GM19239 (cell line): ENCODE measurements around the gene SRRM2.
A peak's percentile ranks its signal among the peaks of the same experiment; 100 is the strongest.
"Not testable (repeated sequence)": the region's sequence is repeated elsewhere in the genome, so short reads cannot be mapped to it uniquely, and the experiment has no call there.

Source experiments
- DNase-seq: peaks from one replicate; pipeline ENCODE4 v3.0.0; 2011; ENCODE audit warnings: low spot score; ENCODE audit not compliant: insufficient read length
- FAIRE-seq: peaks from 2 replicates; lab custom pipeline; 2011; peaks lifted over from hg19 to GRCh38; lab: Jason Lieb, UNC

The SRRM2 gene

GRCh38 chr16:2713985-2714774 is 38.3 kb upstream of the SRRM2 start:
- FAIRE-seq = no peak
- no peak for DNase-seq

- FAIRE-seq = no peak
These were observed 37.4 kb upstream of the SRRM2 start for GRCh38 chr16:2715064-2715463.

GRCh38 chr16:2715519-2715918 is 36.9 kb upstream of the SRRM2 start:
- DNase-seq (peak; percentile 74), FAIRE-seq (no peak)

More at GRCh38 chr16:2715064-2715463, 37.4 kb upstream of the SRRM2 start:
- no peak for DNase-seq

- FAIRE-seq (no peak), DNase-seq (no peak)
These were observed 36.2 kb upstream of the SRRM2 start for GRCh38 chr16:2715966-2716885.

GRCh38 chr16:2716948-2717347 is 35.5 kb upstream of the SRRM2 start:
- DNase-seq (no peak), FAIRE-seq (no peak)

- no peak for FAIRE-seq
- DNase-seq = no peak
These were observed 34.8 kb upstream of the SRRM2 start for GRCh38 chr16:2717383-2718263.

- no peak for FAIRE-seq
- no peak for DNase-seq
These were observed 32.9 kb upstream of the SRRM2 start for GRCh38 chr16:2719328-2720063.

- FAIRE-seq (no peak), DNase-seq (no peak)
These were observed 32.4 kb upstream of the SRRM2 start, which contains the start of gene PRSS27 for GRCh38 chr16:2720064-2720457. Gene PRSS27 (minus strand): TSS chr16:2720224. CDS start chr16:2720160, 64 bp downstream.

GRCh38 chr16:2720719-2721633 is 31.5 kb upstream of the SRRM2 start:
- DNase-seq = peak; percentile 96
- no peak for FAIRE-seq

- FAIRE-seq, DNase-seq: not testable (repeated sequence)
These were observed 30.7 kb upstream of the SRRM2 start for GRCh38 chr16:2721634-2722173.

- DNase-seq = no peak
- FAIRE-seq = no peak
These were observed 28.3 kb upstream of the SRRM2 start for GRCh38 chr16:2724088-2724676.

GRCh38 chr16:2724816-2725348 is 27.6 kb upstream of the SRRM2 start:
- no peak for FAIRE-seq
- no peak for DNase-seq

GRCh38 chr16:2726923-2727322 is 25.5 kb upstream of the SRRM2 start:
- no peak for FAIRE-seq
- no peak for DNase-seq

GRCh38 chr16:2728034-2728433 is 24.4 kb upstream of the SRRM2 start:
- FAIRE-seq = no peak
- DNase-seq = no peak

- FAIRE-seq (no peak), DNase-seq (no peak)
These were observed 17.5 kb upstream of the SRRM2 start for GRCh38 chr16:2734844-2735515.

GRCh38 chr16:2736476-2737237 is 15.8 kb upstream of the SRRM2 start:
- DNase-seq (no peak), FAIRE-seq (no peak)
